IMR-90 (cell line): ENCODE measurements around the gene UGGT1. TPM values are rescaled to one million over a fixed set of nuclear protein-coding genes. Genes with fewer than 3 reads are reported as not detected.

Experiments
- ATAC-seq: fragments of 200-7000 bp; cut with Tn5 transposase; 2 replicates; pipeline ENCODE4 v1.9.1; 2020; ENCODE audit warnings: low read depth, mild to moderate bottlenecking, moderate library complexity
- BruUV-seq: library from RNA; stranded (reverse); fragments of 400-500 nt; replicated peaks from 2 replicates; lab custom pipeline; 2021; lab: Mats Ljungman, UMichigan
- CTCF ChIA-PET: fragments of 300-600 bp; formaldehyde crosslinking; extraction: SDS; loops from one replicate; lab custom pipeline; 2021; ENCODE audit warnings: antibody characterized with exemption; lab: Yijun Ruan, JAX
- POLR2A ChIA-PET: fragments of 300-600 bp; sonication (Branson Sonifier 250); formaldehyde crosslinking; loops from one replicate; lab custom pipeline; 2022; ENCODE audit warnings: antibody characterized with exemption; ENCODE audit not compliant: unreplicated experiment; lab: Charles Lee
- DNase-seq: peaks from one replicate; pipeline ENCODE4 v3.0.0; 2013
- H2AFZ ChIP-seq: replicated peaks from 2 replicates; pipeline ENCODE3; 2013; ENCODE audit warnings: low read length, mild to moderate bottlenecking; ENCODE audit not compliant: poor library complexity
- H2AK5ac ChIP-seq: 2 replicates; pipeline ENCODE4 v1.6.1; 2013; ENCODE audit warnings: low read depth, low read length, inconsistent platforms
- H2AK9ac ChIP-seq: replicated peaks from 2 replicates; pipeline ENCODE3; 2013; ENCODE audit warnings: mild to moderate bottlenecking, low read depth, low read length, moderate library complexity; ENCODE audit not compliant: poor library complexity
- H2BK120ac ChIP-seq: 2 replicates; pipeline ENCODE4 v1.6.1; 2013; ENCODE audit warnings: low read depth, low read length, inconsistent platforms
- H2BK15ac ChIP-seq: 3 replicates; pipeline ENCODE4 v1.6.1; 2013; ENCODE audit warnings: low read depth, low read length, inconsistent platforms
- H2BK20ac ChIP-seq: 2 replicates; pipeline ENCODE4 v1.6.1; 2013; ENCODE audit warnings: low read depth, mild to moderate bottlenecking, inconsistent platforms, low read length, moderate library complexity
- H2BK5ac ChIP-seq: 2 replicates; pipeline ENCODE4 v1.6.1; 2013; ENCODE audit warnings: mild to moderate bottlenecking, low read depth, low read length, inconsistent platforms; ENCODE audit not compliant: poor library complexity, severe bottlenecking
- H3K14ac ChIP-seq: replicated peaks from 2 replicates; pipeline ENCODE4 v1.6.1; 2013; ENCODE audit warnings: low read depth, low read length, inconsistent platforms
- H3K18ac ChIP-seq: 2 replicates; pipeline ENCODE4 v1.6.1; 2013; ENCODE audit warnings: low read depth, low read length, control low read depth
- H3K23ac ChIP-seq: 2 replicates; pipeline ENCODE4 v1.6.1; 2013; ENCODE audit warnings: low read depth, low read length, inconsistent platforms
- H3K27ac ChIP-seq: 2 replicates; pipeline ENCODE4 v1.5.1; 2013; ENCODE audit warnings: mild to moderate bottlenecking, control low read depth, low read length; ENCODE audit not compliant: insufficient read depth
- H3K27me3 ChIP-seq: 2 replicates; pipeline ENCODE4 v1.6.1; 2013; ENCODE audit warnings: low read length; ENCODE audit not compliant: control insufficient read depth, insufficient read depth
- H3K36me3 ChIP-seq: 2 replicates; pipeline ENCODE4 v1.6.1; 2013; ENCODE audit warnings: low read length, mixed read lengths; ENCODE audit not compliant: control insufficient read depth, insufficient read depth
- H3K4ac ChIP-seq: 2 replicates; pipeline ENCODE4 v1.6.1; 2013; ENCODE audit warnings: low read depth, low read length, inconsistent platforms
- H3K4me1 ChIP-seq: 2 replicates; pipeline ENCODE4 v1.6.1; 2013; ENCODE audit warnings: low read length, mixed read lengths; ENCODE audit not compliant: control insufficient read depth, insufficient read depth
- H3K4me2 ChIP-seq: 2 replicates; pipeline ENCODE4 v1.6.1; 2013; ENCODE audit warnings: low read depth, mild to moderate bottlenecking, control low read depth, low read length, moderate library complexity
- H3K4me3 ChIP-seq: 2 replicates; pipeline ENCODE4 v1.5.1; 2013; ENCODE audit warnings: low read depth, mild to moderate bottlenecking, control low read depth, low read length, moderate library complexity; ENCODE audit not compliant: insufficient read depth
- H3K56ac ChIP-seq: 2 replicates; pipeline ENCODE4 v1.6.1; 2013; ENCODE audit warnings: low read length, inconsistent platforms; ENCODE audit not compliant: insufficient read depth; ENCODE audit errors: extremely low read depth
- H3K79me1 ChIP-seq, 2 experiments: 2 replicates each; pipeline ENCODE4 v1.6.1; 2013; ENCODE audit warnings: low read length in 2 of 2, inconsistent platforms in 1 of 2, low read depth in 1 of 2
- H3K9ac ChIP-seq: 2 replicates; pipeline ENCODE4 v1.6.1; 2013; ENCODE audit warnings: low read depth, low read length, control low read depth
- H3K9me1 ChIP-seq: 2 replicates; pipeline ENCODE4 v1.6.1; 2013; ENCODE audit warnings: low read length, inconsistent platforms; ENCODE audit not compliant: insufficient read depth
- H3K9me3 ChIP-seq: 2 replicates; pipeline ENCODE4 v1.6.1; 2013; ENCODE audit warnings: low read length; ENCODE audit not compliant: control insufficient read depth, insufficient read depth
- H4K20me1 ChIP-seq: 2 replicates; pipeline ENCODE4 v1.6.1; 2013; ENCODE audit warnings: low read length, inconsistent platforms; ENCODE audit not compliant: insufficient read depth
- H4K5ac ChIP-seq: 2 replicates; pipeline ENCODE4 v1.6.1; 2013; ENCODE audit warnings: mild to moderate bottlenecking, low read depth, low read length, control low read depth
- H4K8ac ChIP-seq, 2 experiments: 2 replicates each; pipeline ENCODE4 v1.6.1; 2013; ENCODE audit warnings: low read depth in 2 of 2, low read length in 2 of 2, control low read depth in 1 of 2, inconsistent platforms in 1 of 2
- H4K91ac ChIP-seq: 2 replicates; pipeline ENCODE4 v1.6.1; 2013; ENCODE audit warnings: low read depth, low read length, inconsistent platforms; ENCODE audit not compliant: insufficient read depth
- CEBPB ChIP-seq: IDR thresholded peaks from 2 replicates; pipeline ENCODE4 v1.6.1; 2012; ENCODE audit warnings: low read depth, low read length, improper control_type of control experiment
- RCOR1 ChIP-seq: IDR thresholded peaks from 2 replicates; pipeline ENCODE4 v1.6.1; 2012; ENCODE audit warnings: mild to moderate bottlenecking, low read length, improper control_type of control experiment; ENCODE audit not compliant: insufficient replicate concordance
- SMC3 ChIP-seq: fragments of 150-350 bp; IDR thresholded peaks from 2 replicates; pipeline ENCODE4 v1.6.1; 2016; ENCODE audit warnings: low read depth, mild to moderate bottlenecking, antibody characterized with exemption, low read length, moderate library complexity
- WGBS, 2 experiments: methylation state at CpG; one replicate each; pipeline versions ENCODE4 v1.1.5 to v1.1.7; 2013; ENCODE audit warnings: missing lambda C conversion rate in 2 of 2; ENCODE audit not compliant: insufficient read length in 1 of 2; ENCODE audit errors: extremely low coverage in 2 of 2; 5-methylcytosine and 5-hydroxymethylcytosine counted together
- dilution Hi-C: fragments of 300-500 bp; cut with HindIII; formaldehyde crosslinking; loops from one replicate; pipeline ENCODE4 v1.14.3; 2018; ENCODE audit warnings: low sequenced_read_pairs; ENCODE audit not compliant: unreplicated experiment
- in situ Hi-C: fragments of 300-500 bp; cut with MboI; formaldehyde crosslinking; loops from 3 replicates; pipeline ENCODE4 v1.14.3; 2019; ENCODE audit warnings: low sequenced_read_pairs, inconsistent platforms, mixed read lengths
- intact Hi-C: fragments of 100-400 bp; cut with micrococcal nuclease; formaldehyde crosslinking; loops from 2 replicates; pipeline ENCODE4 v1.10.0; 2022
- polyA plus RNA-seq, 3 experiments: library from polyadenylated mRNA; depleted of rRNA; stranded (reverse); fragments of >200 nt; gene quantifications; 2 replicates each; pipeline ENCODE4 v1.2.3, GENCODE V29; 2012; ENCODE audit warnings: low replicate concordance in 1 of 3
- total RNA-seq: library from RNA; depleted of rRNA; stranded (reverse); fragments of >200 nt; gene quantifications from 2 replicates; pipeline ENCODE4 v1.2.3, GENCODE V29; 2012

Gene UGGT1
- total and polyA plus RNA-seq, 2 of the 4 experiments (the other 2 are of a cell fraction): 26.1 to 71.3 TPM

GRCh38 chr2:128155970-128156369 lies 65.0 kb downstream of the UGGT1 start:
- in situ Hi-C loops: loop anchor here (25.0 kb wide), 1 partner anchor 1706 kb away; no protein-coding TSS in a partner anchor
- Histone ChIP-seq H2BK5ac (no peak overlapping the region), H4K20me1 (no peaks in the 10 kb centered on the region), H4K5ac (no peak overlapping the region), H3K23ac (no peak overlapping the region), H2BK20ac (no peak overlapping the region), H3K27ac (no peak overlapping the region), H3K56ac (no peak overlapping the region), H3K18ac (no peak overlapping the region), H3K9me1 (peaks cover 10% of the 10 kb centered on the region; the same call in 1 of the 2 replicates), H3K4me1 (0 out of 2 replicates have a peak, but pooled peaks cover 2% of the 10 kb centered on the region), H2AK5ac (no peak overlapping the region), H3K79me1 (0 out of 4 replicates have a peak, but pooled peaks cover 3 to 8% of the 10 kb centered on the region in 2 experiments), H2BK15ac (no peak overlapping the region), H4K91ac (no peak overlapping the region), H3K4me2 (no peak overlapping the region), H3K4me3 (no peak overlapping the region), H3K14ac (no peak overlapping the region), H2AFZ (no peak overlapping the region), H2AK9ac (no peak overlapping the region), H3K36me3 (peaks cover 14% of the 10 kb centered on the region), H3K9ac (no peak overlapping the region), H3K27me3 (no peaks in the 10 kb centered on the region), H3K9me3 (no peaks in the 10 kb centered on the region), H3K4ac (no peak overlapping the region), H2BK120ac (no peak overlapping the region), H4K8ac (no peak overlapping the region)
- CTCF ChIA-PET: interaction anchor here (0.6 to 1.1 kb wide), 2 partner anchors 17 to 1525 kb away, joined by 3 read pairs; no protein-coding TSS in a partner anchor
- no CpG with 5 or more reads among the region's 9 CpGs for WGBS, 2 experiments
- TF ChIP-seq RCOR1 (no peak), SMC3 (no peak), CEBPB (no peak)
- DNase-seq: no peak
- POLR2A ChIA-PET: no interaction called here
- no peak for ATAC-seq
- intact Hi-C loops: no loop called here
- no TSS peak for BruUV-seq
- dilution Hi-C loops: no loop called here
